SU-DHL-6 (cell line): ENCODE measurements around the gene SOWAHB.

Source experiments
- H2AFZ ChIP-seq: fragments of 200-600 bp; sonication (generic); 2 replicates; pipeline ENCODE4 v1.6.1; 2014; ENCODE audit warnings: low read depth, mild to moderate bottlenecking, moderate library complexity, mixed read lengths, antibody characterized with exemption, low read length; ENCODE audit not compliant: severe bottlenecking
- H3F3A ChIP-seq: fragments of 200-600 bp; shearing (Covaris generic); 2 replicates; pipeline ENCODE4 v1.6.0; 2016; ENCODE audit warnings: antibody characterized with exemption, mild to moderate bottlenecking; ENCODE audit not compliant: insufficient read depth
- H3K27ac ChIP-seq: fragments of 200-600 bp; sonication (generic); 2 replicates; pipeline ENCODE4 v1.5.1; 2016; ENCODE audit warnings: low read depth, mild to moderate bottlenecking, low read length, moderate library complexity, mixed read lengths
- H3K27me3 ChIP-seq: fragments of 200-600 bp; sonication (generic), shearing (Covaris generic); 2 replicates; pipeline ENCODE4 v1.6.0; 2014; ENCODE audit warnings: mild to moderate bottlenecking, low read length
- H3K36me3 ChIP-seq: fragments of 200-600 bp; sonication (generic); 2 replicates; pipeline ENCODE4 v1.6.1; 2014; ENCODE audit warnings: mild to moderate bottlenecking, low read length, mixed read lengths
- H3K4me2 ChIP-seq: fragments of 300-600, 200-600 bp; shearing (Covaris generic), sonication (generic); 2 replicates; pipeline ENCODE4 v1.6.0; 2014; ENCODE audit warnings: low read length, low read depth, mild to moderate bottlenecking; ENCODE audit not compliant: poor library complexity, severe bottlenecking
- H3K4me3 ChIP-seq: fragments of 200-600 bp; sonication (generic); 2 replicates; pipeline ENCODE4 v1.5.1; 2014; ENCODE audit warnings: antibody characterized with exemption, low read length, mild to moderate bottlenecking, mixed read lengths; ENCODE audit not compliant: insufficient read depth, poor library complexity, severe bottlenecking
- H3K79me2 ChIP-seq: fragments of 200-600 bp; sonication (generic); 2 replicates; pipeline ENCODE4 v1.6.1; 2014; ENCODE audit warnings: mild to moderate bottlenecking, low read length, moderate library complexity; ENCODE audit not compliant: insufficient read depth
- H3K9ac ChIP-seq: fragments of 200-600 bp; sonication (generic); 2 replicates; pipeline ENCODE4 v1.7.0; 2014; ENCODE audit warnings: mild to moderate bottlenecking, low read length
- H3K9me2 ChIP-seq: fragments of 200-600 bp; sonication (generic); replicated peaks from 2 replicates; pipeline ENCODE4 v1.6.1; 2014; ENCODE audit warnings: low read length; ENCODE audit not compliant: insufficient read depth
- H3K9me3 ChIP-seq: fragments of 200-600 bp; sonication (generic); 2 replicates; pipeline ENCODE4 v1.6.1; 2014; ENCODE audit warnings: low read length, mixed read lengths; ENCODE audit not compliant: insufficient read depth
- H4K20me1 ChIP-seq: fragments of 200-600 bp; sonication (generic); 2 replicates; pipeline ENCODE4 v1.6.1; 2014; ENCODE audit warnings: low read depth, mild to moderate bottlenecking, antibody characterized with exemption, low read length, moderate library complexity, mixed read lengths
- CTCF ChIP-seq: fragments of 200-600 bp; sonication (generic); IDR thresholded peaks from one replicate; pipeline ENCODE4 v1.5.1; 2017; ENCODE audit warnings: antibody characterized with exemption, mild to moderate bottlenecking, low read length, moderate library complexity; ENCODE audit not compliant: insufficient read depth, poor library complexity, severe bottlenecking
- EZH2phosphoT487 ChIP-seq: fragments of 200-600 bp; sonication (generic), shearing (Covaris generic); conservative IDR thresholded peaks from 2 replicates; pipeline ENCODE4 v1.6.1; 2018; ENCODE audit warnings: mild to moderate bottlenecking, antibody characterized with exemption, low read length, moderate library complexity, mixed read lengths

The SOWAHB gene

DNA sequence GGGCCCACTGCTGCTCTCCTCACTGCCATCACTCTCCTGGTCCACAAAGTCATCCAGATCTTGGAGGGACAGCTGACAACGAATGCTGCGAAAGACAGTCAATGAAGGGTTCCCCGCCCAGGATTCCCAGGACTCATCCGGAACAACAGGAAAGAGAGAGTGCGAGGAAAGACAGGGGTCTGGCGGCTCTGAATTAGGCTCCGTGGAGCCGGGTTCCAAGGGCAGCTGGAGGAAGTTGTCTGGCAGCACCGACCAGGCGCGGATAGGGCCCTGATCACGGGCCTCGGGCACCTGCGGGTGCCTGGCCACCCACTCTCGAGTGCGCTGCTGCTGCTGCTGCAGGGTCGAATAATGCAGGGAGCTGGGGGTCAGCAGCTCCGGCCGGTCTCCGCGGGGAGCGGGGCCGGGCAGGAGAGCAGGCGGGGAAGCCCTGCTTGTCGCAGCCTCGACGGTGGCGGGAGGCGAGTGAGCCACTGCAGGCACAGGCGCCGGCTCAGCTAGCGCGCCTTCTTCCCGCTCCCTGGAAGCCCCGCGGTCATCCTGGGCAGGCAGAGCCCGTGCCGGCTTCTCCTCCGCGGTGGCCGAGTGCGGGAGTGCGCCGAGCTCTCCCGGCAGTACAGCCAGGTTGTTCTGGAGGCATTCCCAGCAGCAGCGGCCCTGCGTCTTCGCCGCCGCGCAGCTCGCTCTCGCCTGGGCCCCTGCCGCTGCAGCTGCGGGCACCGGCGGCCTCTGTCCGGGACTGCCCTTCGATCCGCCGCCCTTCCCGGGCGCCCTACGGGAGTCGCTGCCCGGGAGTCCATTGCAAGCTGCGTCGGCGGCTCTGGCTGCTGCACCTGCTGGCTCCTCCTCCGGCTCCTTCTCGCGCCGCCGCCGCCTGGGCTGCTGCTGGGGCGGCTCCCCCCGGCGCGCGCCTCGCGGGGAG is 1.1 kb downstream of the SOWAHB start:
- Histone ChIP-seq H3K9me3 (no peaks in the 10 kb centered on the region), H4K20me1 (no peaks in the 10 kb centered on the region), H3K9ac (no peak overlapping the region), H2AFZ (no peak overlapping the region), H3K27me3 (no peaks in the 10 kb centered on the region), H3F3A (no peaks in the 10 kb centered on the region), H3K79me2 (no peaks in the 10 kb centered on the region), H3K36me3 (no peaks in the 10 kb centered on the region), H3K4me3 (no peak overlapping the region), H3K27ac (no peak overlapping the region), H3K9me2 (no peaks in the 10 kb centered on the region), H3K4me2 (no peak overlapping the region)
- no peak for TF ChIP-seq CTCF
- no peak for TF ChIP-seq EZH2phosphoT487

DNA sequence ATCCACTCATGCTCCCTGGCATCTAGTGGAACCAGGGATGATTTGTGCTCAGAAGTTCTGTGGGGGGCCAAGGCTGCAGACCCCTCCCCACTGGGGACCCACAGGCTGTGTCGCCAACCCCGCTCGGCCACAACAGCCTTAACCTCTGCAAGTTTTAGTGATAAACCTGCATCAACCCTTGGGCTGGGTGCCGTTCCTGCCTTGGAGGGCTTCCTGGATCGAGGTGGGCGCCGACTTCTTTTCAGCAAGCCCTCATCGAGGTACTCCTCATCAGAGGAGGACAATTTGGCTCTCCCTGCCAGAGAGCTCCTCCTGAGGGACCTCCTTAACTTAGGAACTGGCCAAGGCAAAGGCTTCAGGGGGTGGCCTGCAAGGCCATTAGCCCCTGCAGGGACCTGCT is 1.9 kb downstream of the SOWAHB start:
- Histone ChIP-seq H3K9me3 (no peaks in the 10 kb centered on the region), H3K36me3 (no peaks in the 10 kb centered on the region), H3K4me3 (no peak overlapping the region), H3K27me3 (no peaks in the 10 kb centered on the region), H3K79me2 (no peaks in the 10 kb centered on the region), H3K9me2 (no peaks in the 10 kb centered on the region), H2AFZ (no peak overlapping the region), H3F3A (no peaks in the 10 kb centered on the region), H3K9ac (no peak overlapping the region), H3K4me2 (no peak overlapping the region), H3K27ac (no peak overlapping the region), H4K20me1 (no peaks in the 10 kb centered on the region)
- no peak for TF ChIP-seq CTCF
- no peak for TF ChIP-seq EZH2phosphoT487

GRCh38 chr4:76895619-76896018 is 2.3 kb downstream of the SOWAHB start:
- H3K36me3 ChIP-seq: no peaks in the 10 kb centered on the region
- no peaks in the 10 kb centered on the region for H3K27me3 ChIP-seq
- H3K4me3 ChIP-seq: no peak overlapping the region
- no peaks in the 10 kb centered on the region for H3K79me2 ChIP-seq
- TF ChIP-seq EZH2phosphoT487 (no peak), CTCF (no peak)
- no peak overlapping the region for H3K4me2 ChIP-seq
- H3K9me3 ChIP-seq: no peaks in the 10 kb centered on the region
- H3K9me2 ChIP-seq: no peaks in the 10 kb centered on the region
- H3F3A ChIP-seq: no peaks in the 10 kb centered on the region
- no peak overlapping the region for H3K27ac ChIP-seq
- H4K20me1 ChIP-seq: no peaks in the 10 kb centered on the region
- H3K9ac ChIP-seq: no peak overlapping the region
- no peak overlapping the region for H2AFZ ChIP-seq
